Measurements from ENCODE around the gene NUDCD3.

DNA sequence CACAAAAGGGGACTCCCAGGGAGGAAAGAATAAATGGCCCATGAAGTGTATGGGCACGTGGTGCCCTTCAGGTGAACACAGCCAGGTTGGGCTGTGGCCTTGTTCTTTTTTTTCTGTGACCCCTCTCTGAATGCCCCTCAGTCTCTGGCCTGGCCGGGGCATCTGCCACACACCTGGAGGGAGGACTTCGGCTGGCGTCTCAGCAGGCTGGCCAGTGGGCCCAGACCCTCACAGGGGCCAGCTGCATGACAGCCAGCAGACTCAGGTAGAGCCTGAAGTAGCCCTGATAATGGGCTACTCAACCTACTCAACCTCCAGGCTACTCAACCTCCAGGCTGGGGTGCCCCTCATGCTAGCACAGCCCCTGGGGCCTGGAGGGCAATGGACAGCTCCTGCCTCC lies 155.3 kb downstream of the NUDCD3 start:
- TF ChIP-seq, protein P1, sequence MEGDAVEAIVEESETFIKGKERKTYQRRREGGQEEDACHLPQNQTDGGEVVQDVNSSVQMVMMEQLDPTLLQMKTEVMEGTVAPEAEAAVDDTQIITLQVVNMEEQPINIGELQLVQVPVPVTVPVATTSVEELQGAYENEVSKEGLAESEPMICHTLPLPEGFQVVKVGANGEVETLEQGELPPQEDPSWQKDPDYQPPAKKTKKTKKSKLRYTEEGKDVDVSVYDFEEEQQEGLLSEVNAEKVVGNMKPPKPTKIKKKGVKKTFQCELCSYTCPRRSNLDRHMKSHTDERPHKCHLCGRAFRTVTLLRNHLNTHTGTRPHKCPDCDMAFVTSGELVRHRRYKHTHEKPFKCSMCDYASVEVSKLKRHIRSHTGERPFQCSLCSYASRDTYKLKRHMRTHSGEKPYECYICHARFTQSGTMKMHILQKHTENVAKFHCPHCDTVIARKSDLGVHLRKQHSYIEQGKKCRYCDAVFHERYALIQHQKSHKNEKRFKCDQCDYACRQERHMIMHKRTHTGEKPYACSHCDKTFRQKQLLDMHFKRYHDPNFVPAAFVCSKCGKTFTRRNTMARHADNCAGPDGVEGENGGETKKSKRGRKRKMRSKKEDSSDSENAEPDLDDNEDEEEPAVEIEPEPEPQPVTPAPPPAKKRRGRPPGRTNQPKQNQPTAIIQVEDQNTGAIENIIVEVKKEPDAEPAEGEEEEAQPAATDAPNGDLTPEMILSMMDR (IDR thresholded peaks at IDR 0.05), result no peak
- TF ChIP-seq POLR2A (IDR thresholded peaks at IDR 0.05), result no peak
